Measurements from ENCODE around the gene SMAD2.
"Not testable (repeated sequence)": the region's sequence is repeated elsewhere in the genome, so short reads cannot be mapped to it uniquely, and the experiment has no call there.

SMAD2 gene

DNA sequence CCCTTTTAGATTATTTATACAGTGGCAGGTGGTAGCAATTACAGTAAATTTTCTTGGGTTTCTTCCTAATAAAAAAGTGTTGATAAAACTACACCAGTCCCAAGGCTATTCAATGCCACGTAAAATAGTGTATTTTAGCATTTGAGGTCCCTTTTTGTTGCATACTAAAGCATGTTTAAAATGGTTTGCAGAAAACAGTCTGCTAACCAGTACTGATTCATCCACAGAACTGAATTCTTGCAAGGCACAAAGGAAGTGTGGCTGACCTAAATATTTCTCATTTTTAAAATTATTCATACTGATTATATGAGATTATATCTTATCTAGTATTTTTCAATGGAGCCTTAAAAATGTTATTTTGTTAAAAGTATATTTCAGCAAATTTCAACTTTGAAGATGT lies 98.1 kb downstream of the SMAD2 start:
- H3K4me1 ChIP-seq (ENCODE audit: insufficient read depth, low read length): no peaks in the 10 kb centered on the region
- H3K9me3 ChIP-seq (ENCODE audit: insufficient read depth, low read depth, low read length): 0 out of 2 replicates have a peak, but pooled peaks cover 12% of the 10 kb centered on the region
- no peak overlapping the region for H3K4me3 ChIP-seq (ENCODE audit: low read length)
- no peaks in the 10 kb centered on the region for H3K27me3 ChIP-seq (ENCODE audit: insufficient read depth, low read length)
- 100% methylated on average over 1 of the region's 1 CpG for WGBS
- no peak overlapping the region for H3K9ac ChIP-seq (ENCODE audit: low read depth, low read length)
- no peak overlapping the region for H3K27ac ChIP-seq (ENCODE audit: low read depth, low read length)
- peaks cover 75% of the 10 kb centered on the region for H3K36me3 ChIP-seq (ENCODE audit: insufficient read depth, low read length)

DNA sequence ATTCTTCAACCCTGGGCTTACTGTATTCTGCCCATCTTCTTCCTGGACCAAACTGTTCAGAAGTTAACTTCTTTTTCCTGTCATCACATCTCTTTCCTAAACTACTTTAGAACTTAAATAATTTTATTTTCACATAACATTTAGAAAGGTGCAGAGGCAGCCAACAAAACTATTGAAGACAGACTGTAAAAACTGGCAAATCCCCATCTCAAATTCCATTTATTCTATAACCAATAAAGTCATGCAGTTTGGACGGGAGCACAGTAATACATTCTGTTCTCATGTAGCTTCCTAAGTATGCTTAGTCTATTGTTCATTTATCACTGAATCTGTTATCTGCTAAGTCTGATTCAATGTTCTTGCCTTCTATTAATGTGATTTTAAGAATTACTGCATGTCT lies 99.1 kb downstream of the SMAD2 start:
- 88% methylated on average over 1 of the region's 1 CpG for WGBS
- Histone ChIP-seq H3K27ac (ENCODE audit: low read depth, low read length) (no peak overlapping the region), H3K4me3 (ENCODE audit: low read length) (no peak overlapping the region), H3K9ac (ENCODE audit: low read depth, low read length) (no peak overlapping the region), H3K9me3 (ENCODE audit: insufficient read depth, low read depth, low read length) (peaks cover 17% of the 10 kb centered on the region; the same call in 1 of the 2 replicates), H3K36me3 (ENCODE audit: insufficient read depth, low read length) (peaks cover 77% of the 10 kb centered on the region), H3K4me1 (ENCODE audit: insufficient read depth, low read length) (no peaks in the 10 kb centered on the region), H3K27me3 (ENCODE audit: insufficient read depth, low read length) (no peaks in the 10 kb centered on the region)

GRCh38 chr18:47830772-47831171 lies 99.7 kb downstream of the SMAD2 start:
- no peak overlapping the region for H3K27ac ChIP-seq (ENCODE audit: low read depth, low read length)

GRCh38 chr18:47829831-47830230 lies 100.6 kb downstream of the SMAD2 start:
- H3K9me3 ChIP-seq (ENCODE audit: insufficient read depth, low read depth, low read length): peaks cover 17% of the 10 kb centered on the region; the same call in 1 of the 2 replicates
- H3K9ac ChIP-seq (ENCODE audit: low read depth, low read length): no peak overlapping the region
- no peaks in the 10 kb centered on the region for H3K27me3 ChIP-seq (ENCODE audit: insufficient read depth, low read length)
- peaks cover 72% of the 10 kb centered on the region for H3K36me3 ChIP-seq (ENCODE audit: insufficient read depth, low read length)
- H3K27ac ChIP-seq (ENCODE audit: low read depth, low read length): no peak overlapping the region
- WGBS: 100% methylated on average over 2 of the region's 3 CpGs
- no peaks in the 10 kb centered on the region for H3K4me1 ChIP-seq (ENCODE audit: insufficient read depth, low read length)
- no peak overlapping the region for H3K4me3 ChIP-seq (ENCODE audit: low read length)

More at GRCh38 chr18:47830772-47831171, 99.7 kb downstream of the SMAD2 start:
- no peak overlapping the region for H3K4me3 ChIP-seq (ENCODE audit: low read length)
- H3K27me3 ChIP-seq (ENCODE audit: insufficient read depth, low read length): no peaks in the 10 kb centered on the region
- WGBS: 97% methylated on average over 3 of the region's 3 CpGs
- H3K4me1 ChIP-seq (ENCODE audit: insufficient read depth, low read length): no peaks in the 10 kb centered on the region
- peaks cover 77% of the 10 kb centered on the region for H3K36me3 ChIP-seq (ENCODE audit: insufficient read depth, low read length)
- peaks cover 17% of the 10 kb centered on the region; the same call in 1 of the 2 replicates for H3K9me3 ChIP-seq (ENCODE audit: insufficient read depth, low read depth, low read length)
- H3K9ac ChIP-seq (ENCODE audit: low read depth, low read length): no peak overlapping the region

- not testable (repeated sequence) for H3K4me3 ChIP-seq (ENCODE audit: low read length); H3K9ac ChIP-seq (ENCODE audit: low read depth, low read length); H3K27me3 ChIP-seq (ENCODE audit: insufficient read depth, low read length); H3K27ac ChIP-seq (ENCODE audit: low read depth, low read length); H3K4me1 ChIP-seq (ENCODE audit: insufficient read depth, low read length)
- Histone ChIP-seq H3K9me3 (ENCODE audit: insufficient read depth, low read depth, low read length) (peaks cover 17% of the 10 kb centered on the region; the same call in 1 of the 2 replicates), H3K36me3 (ENCODE audit: insufficient read depth, low read length) (peaks cover 55% of the 10 kb centered on the region)
- WGBS: 96% methylated on average over 34 of the region's 34 CpGs
Observed at GRCh38 chr18:47828031-47828430, 102.4 kb downstream of the SMAD2 start.

DNA sequence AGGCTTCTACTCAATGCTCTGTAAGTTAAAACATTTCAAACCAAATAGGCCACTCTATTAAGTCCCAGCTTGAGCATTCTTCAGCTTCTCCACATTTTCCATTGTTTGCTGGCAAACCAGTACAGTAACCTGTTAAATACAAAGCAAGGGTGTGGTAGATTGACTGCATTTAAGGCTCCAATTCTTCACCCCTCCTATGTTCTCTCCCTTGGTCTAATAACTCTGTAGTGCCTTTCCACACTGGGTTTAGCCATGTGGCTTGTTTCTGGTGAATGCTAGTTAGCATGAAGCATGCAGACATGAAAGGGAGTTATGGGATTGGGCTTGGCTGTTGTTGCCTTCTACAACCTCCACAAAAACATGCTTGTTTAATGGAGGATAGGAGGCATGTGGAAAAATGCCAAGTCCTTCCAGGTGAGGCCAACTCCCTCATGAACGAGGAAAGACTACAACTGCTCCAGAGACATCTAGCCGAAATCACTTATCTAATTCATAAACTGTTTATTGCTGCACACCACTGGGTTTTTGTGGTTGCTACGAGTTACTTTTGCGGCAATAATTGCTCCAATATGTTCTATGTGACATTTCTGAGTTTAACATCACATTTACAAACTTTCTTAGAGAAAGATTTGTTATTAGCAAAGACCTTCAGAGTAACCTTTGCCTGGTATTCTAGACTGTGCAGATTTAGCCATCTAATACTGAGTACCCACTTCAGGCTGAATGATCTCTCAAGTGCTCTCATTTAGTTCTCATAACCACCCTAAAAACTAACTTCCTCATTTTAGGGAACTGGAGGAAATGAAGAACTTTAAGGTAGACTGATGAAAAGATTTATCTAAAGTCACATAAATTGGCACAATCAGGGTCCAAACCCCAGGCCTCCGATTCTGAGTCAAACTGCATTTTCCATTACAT lies 104.0 kb downstream of the SMAD2 start:
- Histone ChIP-seq H3K9me3 (ENCODE audit: insufficient read depth, low read depth, low read length) (peaks cover 17% of the 10 kb centered on the region; the same call in 1 of the 2 replicates), H3K4me3 (ENCODE audit: low read length) (no peak overlapping the region), H3K27ac (ENCODE audit: low read depth, low read length) (no peak overlapping the region), H3K4me1 (ENCODE audit: insufficient read depth, low read length) (no peaks in the 10 kb centered on the region), H3K9ac (ENCODE audit: low read depth, low read length) (no peak overlapping the region), H3K36me3 (ENCODE audit: insufficient read depth, low read length) (peaks cover 41% of the 10 kb centered on the region), H3K27me3 (ENCODE audit: insufficient read depth, low read length) (no peaks in the 10 kb centered on the region)
- WGBS: 98% methylated on average over 5 of the region's 5 CpGs

DNA sequence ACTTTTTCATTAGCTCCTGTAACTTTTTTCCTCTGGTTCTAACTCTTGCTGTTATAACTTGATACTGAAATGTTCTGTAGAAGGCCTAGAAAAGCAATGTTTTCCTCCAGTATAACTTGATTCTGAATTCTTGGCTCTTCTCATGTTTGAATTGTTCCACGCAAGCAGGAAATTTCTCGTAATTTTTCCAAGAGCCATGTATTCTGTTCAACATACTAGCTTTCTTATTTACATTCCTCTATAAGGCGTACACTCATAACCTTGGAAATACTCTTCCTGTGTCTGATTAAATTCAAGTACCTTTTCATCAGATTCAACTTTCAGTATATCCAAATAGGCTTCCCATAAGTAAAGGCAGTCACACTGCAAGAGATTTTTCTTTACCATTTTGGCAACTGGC lies 109.1 kb downstream of the SMAD2 start:
- 93% methylated on average over 3 of the region's 3 CpGs for WGBS
- no peak overlapping the region for H3K9ac ChIP-seq (ENCODE audit: low read depth, low read length)
- H3K4me1 ChIP-seq (ENCODE audit: insufficient read depth, low read length): peaks cover 23% of the 10 kb centered on the region
- no peaks in the 10 kb centered on the region for H3K9me3 ChIP-seq (ENCODE audit: insufficient read depth, low read depth, low read length)
- no peaks in the 10 kb centered on the region for H3K27me3 ChIP-seq (ENCODE audit: insufficient read depth, low read length)
- H3K36me3 ChIP-seq (ENCODE audit: insufficient read depth, low read length): peaks cover 9% of the 10 kb centered on the region
- H3K4me3 ChIP-seq (ENCODE audit: low read length): no peak overlapping the region
- H3K27ac ChIP-seq (ENCODE audit: low read depth, low read length): no peak overlapping the region

- Histone ChIP-seq H3K9ac (ENCODE audit: low read depth, low read length) (no peak overlapping the region), H3K4me3 (ENCODE audit: low read length) (no peak overlapping the region), H3K36me3 (ENCODE audit: insufficient read depth, low read length) (no peaks in the 10 kb centered on the region), H3K27ac (ENCODE audit: low read depth, low read length) (peak overlapping the region; percentile 76; the same call in 1 of the 2 replicates), H3K27me3 (ENCODE audit: insufficient read depth, low read length) (no peaks in the 10 kb centered on the region), H3K4me1 (ENCODE audit: insufficient read depth, low read length) (peaks cover 32% of the 10 kb centered on the region), H3K9me3 (ENCODE audit: insufficient read depth, low read depth, low read length) (no peaks in the 10 kb centered on the region)
- WGBS: 94% methylated on average over 1 of the region's 1 CpG
Observed at GRCh38 chr18:47817795-47818077, 112.7 kb downstream of the SMAD2 start.

GRCh38 chr18:47817017-47817794 lies 113.3 kb downstream of the SMAD2 start:
- no peak overlapping the region for H3K4me3 ChIP-seq (ENCODE audit: low read length)
- WGBS: 97% methylated on average over 9 of the region's 9 CpGs
- no peak overlapping the region for H3K9ac ChIP-seq (ENCODE audit: low read depth, low read length)
- peak overlapping the region; percentile 76; the same call in 1 of the 2 replicates for H3K27ac ChIP-seq (ENCODE audit: low read depth, low read length)
- H3K36me3 ChIP-seq (ENCODE audit: insufficient read depth, low read length): no peaks in the 10 kb centered on the region
- peaks cover 32% of the 10 kb centered on the region for H3K4me1 ChIP-seq (ENCODE audit: insufficient read depth, low read length)
- H3K27me3 ChIP-seq (ENCODE audit: insufficient read depth, low read length): no peaks in the 10 kb centered on the region
- no peaks in the 10 kb centered on the region for H3K9me3 ChIP-seq (ENCODE audit: insufficient read depth, low read depth, low read length)

DNA sequence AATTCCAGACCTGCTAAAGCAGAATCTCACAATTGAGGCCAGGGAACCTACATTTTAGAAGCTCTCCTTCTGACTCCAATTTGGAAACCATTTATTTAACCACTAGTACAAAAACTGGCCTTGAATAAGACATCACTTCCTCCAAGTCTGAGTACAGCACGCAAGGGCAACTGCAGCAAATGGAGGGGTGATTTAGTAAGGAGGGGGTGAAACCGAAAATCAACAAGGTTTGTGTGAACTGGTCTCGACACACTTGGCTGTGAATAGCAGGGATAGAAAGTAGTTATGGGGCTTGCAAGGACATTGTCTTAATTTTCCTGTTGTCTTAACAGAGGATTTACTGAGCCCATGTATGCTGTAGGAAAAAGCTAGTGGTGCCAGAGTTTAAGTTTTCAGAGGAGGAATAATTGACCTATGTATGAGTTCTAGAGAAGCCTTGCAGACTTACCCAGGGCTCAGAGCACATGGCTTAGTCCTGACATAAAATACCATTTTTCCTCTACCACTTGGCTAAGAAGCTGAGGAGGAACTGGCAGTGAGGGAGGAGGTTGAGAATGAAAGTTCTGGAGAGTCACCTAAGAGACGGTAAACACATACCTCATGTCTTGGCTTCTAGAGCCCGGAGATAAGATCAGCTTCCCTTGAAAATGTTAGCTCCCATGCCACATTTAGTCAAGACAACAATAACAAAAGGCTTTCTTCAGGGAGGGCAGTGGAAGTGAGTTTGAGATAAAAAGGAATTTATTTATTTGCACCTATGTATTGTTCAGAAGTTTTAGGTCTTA lies 114.8 kb downstream of the SMAD2 start:
- no peaks in the 10 kb centered on the region for H3K9me3 ChIP-seq (ENCODE audit: insufficient read depth, low read depth, low read length)
- no peak overlapping the region for H3K27ac ChIP-seq (ENCODE audit: low read depth, low read length)
- no peak overlapping the region for H3K9ac ChIP-seq (ENCODE audit: low read depth, low read length)
- 85% methylated on average over 5 of the region's 5 CpGs for WGBS
- H3K4me3 ChIP-seq (ENCODE audit: low read length): no peak overlapping the region
- H3K4me1 ChIP-seq (ENCODE audit: insufficient read depth, low read length): peaks cover 32% of the 10 kb centered on the region
- no peaks in the 10 kb centered on the region for H3K36me3 ChIP-seq (ENCODE audit: insufficient read depth, low read length)
- H3K27me3 ChIP-seq (ENCODE audit: insufficient read depth, low read length): no peaks in the 10 kb centered on the region

All from HUES64 (cell line).